Naive thymus-derived CD4-positive, alpha-beta T cell (primary cell): ENCODE measurements around the gene TNNC2. TPM values are rescaled to one million over a fixed set of nuclear protein-coding genes. Genes with fewer than 3 reads are reported as not detected.
A peak's percentile ranks its signal among the peaks of the same experiment; 100 is the strongest.

Experiments used
- ATAC-seq: fragments of 150-1000 bp; cut with Tn5 transposase; 2 replicates; pipeline ENCODE4 v1.10.0; 2021; ENCODE audit warnings: mild to moderate bottlenecking, moderate library complexity
- CTCF ChIA-PET: fragments of 350-600 bp; sonication (Branson Sonifier 250); formaldehyde crosslinking; loops from one replicate; lab custom pipeline; 2021; ENCODE audit warnings: antibody characterized with exemption; lab: Charles Lee
- POLR2A ChIA-PET: fragments of 350-600 bp; sonication (Branson Sonifier 250); formaldehyde crosslinking; loops from one replicate; lab custom pipeline; 2021; ENCODE audit warnings: antibody characterized with exemption, inconsistent platforms; lab: Charles Lee
- DNase-seq, 9 donors: peaks; one replicate each; pipeline versions ENCODE4 v3.0.0 to v3.0.0-alpha.2; 2020 to 2022; ENCODE audit warnings: mixed read lengths in 1 of 9
- H3K27ac ChIP-seq: one replicate; pipeline ENCODE4 v1.7.0; 2013; ENCODE audit warnings: mild to moderate bottlenecking, low read depth, low read length, moderate library complexity
- H3K27me3 ChIP-seq, 2 donors: one replicate each; pipeline ENCODE4 v1.7.0; 2013; ENCODE audit warnings: low read length in 2 of 2, mild to moderate bottlenecking in 2 of 2, moderate library complexity in 2 of 2; ENCODE audit not compliant: control insufficient read depth in 2 of 2, insufficient read depth in 2 of 2
- H3K36me3 ChIP-seq, 3 experiments: 1 replicate in 2 of 3; 2 replicates in 1 of 3; pipeline ENCODE4 v1.7.0; 2013; ENCODE audit warnings: low read length in 3 of 3, mild to moderate bottlenecking in 3 of 3, moderate library complexity in 1 of 3; ENCODE audit not compliant: insufficient read depth in 3 of 3, control insufficient read depth in 2 of 3
- H3K4me1 ChIP-seq, 2 donors: one replicate each; pipeline ENCODE4 v1.7.0; 2013; ENCODE audit warnings: low read length in 2 of 2, mild to moderate bottlenecking in 2 of 2, moderate library complexity in 1 of 2; ENCODE audit not compliant: control insufficient read depth in 2 of 2, insufficient read depth in 2 of 2
- H3K4me3 ChIP-seq: 2 replicates; pipeline ENCODE4 v1.7.0; 2013; ENCODE audit warnings: mild to moderate bottlenecking, low read length
- H3K9me3 ChIP-seq, 3 experiments: 1 replicate in 2 of 3; 2 replicates in 1 of 3; pipeline ENCODE4 v1.7.0; 2013; ENCODE audit warnings: low read length in 3 of 3; ENCODE audit not compliant: control insufficient read depth in 2 of 3
- H3K27ac Mint-ChIP-seq, 9 donors: one replicate each; pipeline ENCODE4 v1.8.0; 2020 to 2022; ENCODE audit warnings: mixed read lengths in 9 of 9, mild to moderate bottlenecking in 8 of 9, moderate library complexity in 5 of 9, inconsistent platforms in 2 of 9
- H3K27me3 Mint-ChIP-seq, 5 donors: one replicate each; pipeline ENCODE4 v1.8.0; 2021 to 2022; ENCODE audit warnings: mixed read lengths in 5 of 5, mild to moderate bottlenecking in 1 of 5
- H3K36me3 Mint-ChIP-seq, 5 donors: one replicate each; pipeline ENCODE4 v1.8.0; 2020 to 2022; ENCODE audit warnings: mixed read lengths in 5 of 5, mild to moderate bottlenecking in 3 of 5, inconsistent platforms in 1 of 5
- H3K4me1 Mint-ChIP-seq, 7 donors: one replicate each; pipeline ENCODE4 v1.8.0; 2020 to 2022; ENCODE audit warnings: mixed read lengths in 7 of 7, mild to moderate bottlenecking in 3 of 7, inconsistent platforms in 1 of 7
- H3K4me3 Mint-ChIP-seq, 10 donors: one replicate each; pipeline ENCODE4 v1.8.0; 2020 to 2022; ENCODE audit warnings: mild to moderate bottlenecking in 10 of 10, mixed read lengths in 10 of 10, moderate library complexity in 6 of 10, inconsistent platforms in 2 of 10
- H3K9me3 Mint-ChIP-seq, 11 donors: one replicate each; pipeline ENCODE4 v1.8.0; 2020 to 2022; ENCODE audit warnings: mixed read lengths in 11 of 11, mild to moderate bottlenecking in 4 of 11, inconsistent platforms in 1 of 11, moderate library complexity in 1 of 11
- intact Hi-C, 2 donors: fragments of 100-400 bp; cut with micrococcal nuclease; formaldehyde crosslinking; loops; one replicate each; pipeline ENCODE4 v1.15.1; 2023
- polyA plus RNA-seq, 2 donors: library from polyadenylated mRNA; unstranded; fragments of 300-500 nt; fragmentation: Illumina TruSeq; gene quantifications; one replicate each; pipeline ENCODE4 v1.2.3, GENCODE V29; 2021
- total RNA-seq, 6 experiments: library from RNA in 5 of 6; stranded (reverse) in 5 of 6; gene quantifications; 1 replicate in 5 of 6; 2 replicates in 1 of 6; pipeline ENCODE4 v1.2.3 and lab custom pipeline; 2021 to 2026

TNNC2 gene
- total and polyA plus RNA-seq, 7 experiments from 2014 or later, result 0.59 to 1.4 TPM; not detected in 5

DNA sequence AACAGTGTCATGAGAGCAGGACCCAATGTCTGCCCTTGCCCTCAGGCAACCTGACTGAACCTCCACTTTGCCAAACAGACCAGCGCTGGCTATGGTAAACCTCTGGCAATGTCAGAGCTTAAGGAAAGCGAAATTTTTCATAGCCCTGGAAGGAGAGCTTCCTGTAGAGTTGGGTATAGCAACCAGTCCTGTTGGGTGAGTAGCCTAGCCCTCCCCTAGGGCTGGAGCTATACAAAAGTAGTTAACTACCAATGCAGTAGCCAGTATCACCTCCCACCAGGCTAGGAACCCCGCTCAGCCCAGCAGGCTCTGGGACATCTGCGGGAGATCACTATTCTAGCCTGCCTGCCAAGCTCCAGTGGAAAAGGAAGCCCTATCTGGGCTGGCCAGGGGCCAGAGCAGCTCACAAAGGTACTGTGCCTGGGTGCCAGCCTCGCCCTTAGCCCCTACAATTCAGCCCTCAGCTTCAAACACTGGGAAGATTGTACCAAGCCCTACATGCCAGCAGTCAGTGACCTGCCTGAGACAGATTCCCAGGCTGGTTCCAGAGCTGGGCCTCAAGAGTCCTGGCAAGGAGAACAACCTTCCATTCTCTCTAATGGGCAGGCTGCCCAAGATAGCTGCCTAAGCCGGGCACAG is 43.3 kb downstream of the TNNC2 start:
- H3K4me1 ChIP-seq, result no peaks in the 10 kb centered on the region
- peaks cover 0 to 4% (median 0%) of the 10 kb centered on the region in 5 donors for H3K27me3 Mint-ChIP-seq
- H3K4me3 ChIP-seq, result no peak overlapping the region
- H3K4me1 Mint-ChIP-seq, result peaks cover 0 to 40% (median 0%) of the 10 kb centered on the region in 7 donors
- H3K9me3 ChIP-seq, result no peaks in the 10 kb centered on the region
- no peak overlapping the region for H3K4me3 Mint-ChIP-seq
- no peaks in the 10 kb centered on the region for H3K36me3 Mint-ChIP-seq
- DNase-seq (no peak), ATAC-seq (no peak)
- H3K27ac Mint-ChIP-seq, result no peak overlapping the region
- no peaks in the 10 kb centered on the region for H3K9me3 Mint-ChIP-seq
- no peaks in the 10 kb centered on the region for H3K36me3 ChIP-seq
- H3K27ac ChIP-seq, result no peak overlapping the region
- intact Hi-C loops, result no loop called here
- POLR2A ChIA-PET, result interaction anchor here (1.1 kb wide), 1 partner anchor 421 kb away, joined by 3 read pairs; the partner anchor contains the start of gene SYS1
- no peaks in the 10 kb centered on the region for H3K27me3 ChIP-seq
- CTCF ChIA-PET, result interaction anchor here (0.6 to 1.3 kb wide), 3 partner anchors 15 to 458 kb away, joined by 3 to 6 read pairs (median 4); no protein-coding TSS in a partner anchor

DNA sequence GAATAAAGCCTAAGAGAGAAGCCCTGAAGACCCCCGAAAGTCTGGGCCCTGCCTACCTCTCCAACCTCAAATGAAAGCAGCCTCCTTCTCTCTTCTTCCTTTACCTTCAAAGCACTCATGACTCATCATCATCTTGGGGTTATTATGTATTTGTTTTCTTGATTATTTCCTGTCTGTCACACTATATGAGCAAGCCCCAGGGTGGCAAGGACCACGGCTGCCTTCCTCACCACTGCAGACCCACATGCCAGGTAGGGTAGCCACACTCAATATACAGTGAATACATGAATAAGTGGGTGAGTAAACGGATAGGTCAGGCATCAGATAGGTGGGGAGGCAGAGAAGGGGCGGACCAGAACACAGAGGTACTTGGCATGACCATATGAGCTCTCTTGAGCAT is 44.2 kb downstream of the TNNC2 start:
- Histone ChIP-seq H3K9me3 (no peaks in the 10 kb centered on the region), H3K36me3 (no peaks in the 10 kb centered on the region), H3K4me3 (no peak overlapping the region), H3K27ac (no peak overlapping the region), H3K4me1 (no peaks in the 10 kb centered on the region), H3K27me3 (no peaks in the 10 kb centered on the region)
- no peak for DNase-seq
- no peaks in the 10 kb centered on the region for H3K9me3 Mint-ChIP-seq
- POLR2A ChIA-PET, result interaction anchor here (1.1 kb wide), 1 partner anchor 420 kb away, joined by 3 read pairs; the partner anchor contains the start of gene SYS1
- CTCF ChIA-PET, result interaction anchor here (1.3 kb wide), 1 partner anchor 16 kb away, joined by 6 read pairs; no protein-coding TSS in a partner anchor
- peak overlapping the region in 1 of 10 donors; percentile 42 for H3K4me3 Mint-ChIP-seq
- H3K36me3 Mint-ChIP-seq, result no peaks in the 10 kb centered on the region
- peaks cover 0 to 4% (median 0%) of the 10 kb centered on the region in 5 donors for H3K27me3 Mint-ChIP-seq
- H3K4me1 Mint-ChIP-seq, result peaks cover 0 to 41% (median 0%) of the 10 kb centered on the region in 7 donors
- H3K27ac Mint-ChIP-seq, result peak overlapping the region in 2 of 9 donors; percentile 3 to 50
- ATAC-seq, result no peak
- intact Hi-C loops, result no loop called here

DNA sequence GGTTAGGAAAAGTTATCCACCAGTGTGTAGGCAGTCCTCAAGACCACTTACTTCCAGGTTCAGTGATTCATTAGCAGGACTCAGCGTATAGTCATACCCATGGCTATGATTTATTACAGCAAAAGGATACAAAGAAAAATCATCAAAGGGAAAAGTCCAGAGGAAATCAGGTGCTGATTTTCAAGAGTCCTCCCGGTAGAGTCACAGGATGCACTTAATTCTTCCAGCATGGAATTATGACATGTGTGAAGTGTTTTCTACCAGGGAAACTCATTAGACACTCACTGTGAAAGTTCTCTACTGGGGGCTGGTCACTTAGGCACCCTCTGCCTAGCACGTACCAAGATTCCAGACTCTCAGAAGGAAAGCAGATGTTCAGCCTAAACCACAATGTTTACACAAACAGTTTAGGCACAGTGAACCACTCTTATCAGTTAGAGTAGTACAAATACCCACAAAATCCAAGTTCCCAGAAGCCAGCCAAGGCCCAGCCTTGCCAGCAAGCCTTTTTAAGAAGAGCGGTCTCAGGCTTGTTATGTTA is 45.7 kb downstream of the TNNC2 start:
- H3K36me3 Mint-ChIP-seq, result no peaks in the 10 kb centered on the region
- peaks cover 0 to 41% (median 0%) of the 10 kb centered on the region in 7 donors for H3K4me1 Mint-ChIP-seq
- Histone ChIP-seq H3K4me3 (no peak overlapping the region), H3K27me3 (no peaks in the 10 kb centered on the region), H3K4me1 (no peaks in the 10 kb centered on the region), H3K27ac (no peak overlapping the region), H3K36me3 (no peaks in the 10 kb centered on the region), H3K9me3 (no peaks in the 10 kb centered on the region)
- no peak for ATAC-seq
- H3K27ac Mint-ChIP-seq, result no peak overlapping the region
- H3K4me3 Mint-ChIP-seq, result no peak overlapping the region
- peaks cover 0 to 4% (median 0%) of the 10 kb centered on the region in 5 donors for H3K27me3 Mint-ChIP-seq
- intact Hi-C loops, result no loop called here
- ChIA-PET POLR2A (no interaction called here), CTCF (no interaction called here)
- no peak for DNase-seq
- no peaks in the 10 kb centered on the region for H3K9me3 Mint-ChIP-seq

DNA sequence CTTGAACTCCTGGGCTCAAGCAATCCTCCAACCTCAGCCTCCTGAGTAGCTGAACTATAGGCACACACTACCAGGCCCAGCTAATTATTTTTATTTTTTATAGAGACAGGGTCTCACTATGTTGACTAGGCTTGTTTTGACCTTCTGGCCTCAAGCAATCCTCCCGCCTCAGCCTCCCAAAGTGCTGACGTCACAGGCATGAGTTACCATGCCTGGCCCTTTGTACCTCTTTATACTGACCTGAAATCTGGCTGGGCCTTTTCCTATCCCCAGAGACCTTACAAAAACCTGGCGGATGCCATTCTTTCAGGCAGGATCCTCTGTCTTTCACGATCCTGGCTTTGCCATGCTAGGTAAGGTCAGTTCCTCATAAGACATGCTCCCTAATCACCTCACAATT is 47.0 kb downstream of the TNNC2 start:
- Histone ChIP-seq H3K4me1 (no peaks in the 10 kb centered on the region), H3K4me3 (no peak overlapping the region), H3K27ac (no peak overlapping the region), H3K9me3 (no peaks in the 10 kb centered on the region), H3K36me3 (no peaks in the 10 kb centered on the region), H3K27me3 (no peaks in the 10 kb centered on the region)
- Mint-ChIP-seq H3K4me1 (peaks cover 0 to 41% (median 0%) of the 10 kb centered on the region in 7 donors), H3K27ac (no peak overlapping the region), H3K4me3 (no peak overlapping the region), H3K36me3 (no peaks in the 10 kb centered on the region), H3K9me3 (no peaks in the 10 kb centered on the region), H3K27me3 (peaks cover 0 to 9% (median 4%) of the 10 kb centered on the region in 5 donors)
- ATAC-seq (no peak), DNase-seq (no peak)
- intact Hi-C loops, result no loop called here
- ChIA-PET CTCF (interaction anchor here (0.7 to 2.2 kb wide), 2 partner anchors 9 to 343 kb away, joined by 4 to 11 read pairs; no protein-coding TSS in a partner anchor), POLR2A (no interaction called here)

DNA sequence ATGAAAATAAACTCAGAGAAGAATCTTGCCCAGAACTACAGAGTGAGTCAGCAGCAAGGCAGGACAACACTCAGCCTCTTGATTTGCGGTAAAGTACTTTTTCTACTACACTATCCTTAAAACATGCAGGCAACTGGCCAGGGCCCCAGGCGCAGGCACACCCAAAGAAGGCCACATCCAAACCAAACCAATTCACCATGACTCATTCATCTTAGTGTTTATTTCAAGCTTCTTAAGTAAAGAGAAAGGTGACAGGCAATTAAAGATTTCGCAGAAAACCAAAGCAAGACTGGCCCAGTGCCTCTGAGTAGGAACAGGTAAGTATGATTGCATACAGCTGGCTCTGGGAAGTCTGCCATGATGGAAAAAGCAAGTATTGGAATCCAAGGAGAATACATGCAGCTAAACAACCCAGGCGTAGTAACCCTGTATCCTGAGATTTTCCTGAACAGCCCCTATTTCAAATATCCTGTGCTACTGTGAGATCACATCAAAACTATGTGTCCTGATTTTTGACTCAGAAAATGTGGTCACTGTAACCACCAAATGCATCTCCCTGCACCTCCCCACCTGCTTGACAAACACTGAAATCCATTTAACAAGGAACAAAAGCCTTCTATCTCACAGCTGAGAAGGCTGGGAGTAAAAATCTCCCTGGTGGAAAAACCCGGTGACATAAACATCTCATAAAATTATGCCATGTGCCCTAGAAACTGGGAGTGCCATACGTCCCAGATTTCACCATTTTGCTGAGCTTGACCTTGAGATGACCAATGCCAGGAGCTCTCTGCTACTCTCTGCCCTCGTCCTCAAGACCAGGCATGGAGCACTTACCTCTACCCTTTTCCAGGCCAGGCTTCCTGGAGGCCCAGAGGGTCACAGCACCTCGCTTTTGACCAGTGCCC is 47.8 kb downstream of the TNNC2 start:
- no peak overlapping the region for H3K4me3 ChIP-seq
- intact Hi-C loops, result no loop called here

DNA sequence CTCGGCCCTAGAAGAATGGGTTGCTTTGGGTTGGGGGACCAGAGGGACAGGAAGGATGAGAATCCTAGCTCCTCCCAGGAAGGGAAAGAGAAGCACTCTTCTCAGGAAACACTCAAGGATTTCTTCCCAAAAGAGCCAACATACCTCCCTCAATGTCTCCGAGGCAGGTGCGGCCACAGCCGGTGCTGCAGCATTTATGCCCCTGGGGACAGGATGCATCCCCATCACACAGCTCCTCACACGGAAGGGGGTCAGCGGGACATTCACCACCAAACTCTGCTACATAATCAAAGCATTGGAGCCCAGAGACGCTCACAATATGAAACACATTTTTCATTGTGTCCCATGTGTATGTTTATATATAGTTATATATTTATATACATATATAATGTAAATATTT is 50.2 kb downstream of the TNNC2 start:
- H3K36me3 ChIP-seq, result no peaks in the 10 kb centered on the region
- ATAC-seq (no peak), DNase-seq (no peak)
- no peaks in the 10 kb centered on the region for H3K9me3 ChIP-seq
- intact Hi-C loops, result no loop called here
- Mint-ChIP-seq H3K4me3 (no peak overlapping the region), H3K27ac (no peak overlapping the region), H3K36me3 (no peaks in the 10 kb centered on the region), H3K4me1 (peaks cover 0 to 16% (median 0%) of the 10 kb centered on the region in 7 donors), H3K27me3 (peaks cover 4 to 14% (median 8%) of the 10 kb centered on the region in 5 donors), H3K9me3 (no peaks in the 10 kb centered on the region)
- POLR2A ChIA-PET, result no interaction called here
- H3K4me3 ChIP-seq, result no peak overlapping the region
- H3K27me3 ChIP-seq, result no peaks in the 10 kb centered on the region
- no peak overlapping the region for H3K27ac ChIP-seq
- CTCF ChIA-PET, result interaction anchor here (0.7 to 1.2 kb wide), 3 partner anchors 22 to 461 kb away, joined by 3 read pairs; no protein-coding TSS in a partner anchor
- H3K4me1 ChIP-seq, result no peaks in the 10 kb centered on the region

More for the DNA sequence above, 47.8 kb downstream of the TNNC2 start:
- Mint-ChIP-seq H3K27me3 (peaks cover under 1 to 14% (median 4%) of the 10 kb centered on the region in 5 donors), H3K27ac (no peak overlapping the region), H3K36me3 (no peaks in the 10 kb centered on the region), H3K4me3 (peak overlapping the region in 1 of 10 donors; percentile 5), H3K4me1 (peaks cover 0 to 35% (median 0%) of the 10 kb centered on the region in 7 donors), H3K9me3 (no peaks in the 10 kb centered on the region)
- POLR2A ChIA-PET, result interaction anchor here (0.7 kb wide), 1 partner anchor 27 kb away, joined by 3 read pairs; no protein-coding TSS in a partner anchor
- no peak for ATAC-seq
- Histone ChIP-seq H3K4me1 (no peaks in the 10 kb centered on the region), H3K9me3 (no peaks in the 10 kb centered on the region), H3K36me3 (no peaks in the 10 kb centered on the region), H3K27me3 (no peaks in the 10 kb centered on the region), H3K27ac (no peak overlapping the region)
- DNase-seq, result no peak
- CTCF ChIA-PET, result interaction anchor here (2.2 kb wide), 1 partner anchor 8 kb away, joined by 11 read pairs; no protein-coding TSS in a partner anchor
